ENCODE results near the gene SPATA16.
"Not testable (repeated sequence)": the region's sequence is repeated elsewhere in the genome, so short reads cannot be mapped to it uniquely, and the experiment has no call there.

SPATA16 gene

DNA sequence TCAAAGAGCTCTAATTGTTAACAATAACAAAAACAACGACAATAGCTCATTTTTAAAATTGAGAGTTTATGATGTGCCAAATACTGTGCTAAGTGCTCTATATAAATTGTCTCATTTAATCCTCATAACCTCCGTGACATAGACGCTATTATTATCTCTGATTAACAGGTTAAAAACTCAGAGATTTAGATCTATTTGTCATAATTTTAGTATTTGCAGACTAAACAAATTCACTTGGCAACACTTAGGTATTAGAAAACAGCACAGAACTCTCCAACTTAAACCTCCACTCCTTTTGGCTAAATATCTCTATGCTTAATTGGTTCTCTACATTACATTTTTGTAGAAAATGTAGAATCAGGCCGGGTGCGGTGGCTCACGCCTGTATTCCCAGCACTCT is 136.4 kb downstream of the SPATA16 start:
- DNase-seq (ENCODE audit: low spot score), result no peak

- DNase-seq (ENCODE audit: low spot score), result no peak
Observed at GRCh38 chr3:173003956-173004355, 137.1 kb downstream of the SPATA16 start.

DNA sequence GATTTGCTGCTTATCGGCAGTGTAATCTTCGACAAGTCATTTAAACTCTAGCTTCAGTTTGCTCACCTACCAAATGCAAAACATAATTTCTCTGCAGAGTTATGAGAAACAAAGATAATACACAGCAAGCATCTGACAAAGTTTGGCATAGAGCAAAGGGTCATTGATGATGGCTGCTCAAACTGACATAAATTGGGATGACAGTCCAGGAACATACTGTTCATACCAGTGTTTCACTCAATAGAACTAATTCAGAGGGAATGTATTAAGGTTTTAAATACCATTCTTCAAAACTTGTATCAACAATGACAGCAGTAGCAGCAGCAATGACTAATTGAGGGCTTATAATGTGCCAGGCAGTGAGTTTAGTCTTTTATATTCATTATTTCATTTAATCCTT is 137.6 kb downstream of the SPATA16 start:
- DNase-seq (ENCODE audit: low spot score), result no peak

GRCh38 chr3:173001622-173002021 is 139.4 kb downstream of the SPATA16 start:
- no peak for DNase-seq (ENCODE audit: low spot score)

DNA sequence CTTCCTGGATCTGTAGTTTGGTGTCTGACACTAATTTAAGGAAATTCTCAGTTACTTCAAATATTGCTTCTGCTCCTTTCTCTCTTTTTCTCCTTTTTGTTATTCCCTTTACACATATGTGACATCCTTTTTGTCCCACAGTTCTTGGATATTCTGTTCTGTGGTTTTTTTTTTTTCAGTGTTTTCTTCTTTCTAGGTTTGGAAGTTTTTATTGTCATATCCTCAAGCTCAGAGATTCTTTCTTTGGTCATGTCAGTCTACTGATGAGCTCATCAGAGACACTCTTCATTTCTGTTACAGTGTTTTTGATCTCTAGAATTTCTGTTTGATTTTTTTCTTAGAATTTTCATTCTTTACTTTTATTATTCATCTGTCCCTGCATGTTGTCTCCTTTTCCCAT is 140.5 kb downstream of the SPATA16 start:
- DNase-seq (ENCODE audit: low spot score), result no peak

- DNase-seq (ENCODE audit: low spot score), result no peak
Observed at GRCh38 chr3:172993412-172993811, 147.6 kb downstream of the SPATA16 start.

- no peak for DNase-seq (ENCODE audit: low spot score)
Observed at GRCh38 chr3:172991424-172991996, 149.5 kb downstream of the SPATA16 start.

DNA sequence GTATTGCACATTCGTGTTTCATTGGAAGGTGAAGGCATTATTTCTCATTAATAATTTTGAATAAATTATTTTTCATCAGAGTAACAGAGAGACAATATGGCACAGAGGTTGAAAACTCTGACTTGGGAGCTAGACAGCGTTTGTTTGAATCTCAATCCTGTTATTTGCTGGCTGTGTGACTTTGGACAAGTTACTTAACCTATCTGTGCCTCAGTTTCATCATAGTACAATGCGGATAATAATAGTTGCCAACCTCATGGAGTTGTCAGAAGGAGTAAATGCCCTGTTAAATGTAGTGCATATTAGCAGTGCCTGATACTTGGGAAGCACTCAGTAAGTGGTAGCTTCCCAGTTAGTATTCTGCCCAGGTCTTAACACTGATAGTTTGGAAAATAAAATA is 151.7 kb downstream of the SPATA16 start:
- no peak for DNase-seq (ENCODE audit: low spot score)

DNA sequence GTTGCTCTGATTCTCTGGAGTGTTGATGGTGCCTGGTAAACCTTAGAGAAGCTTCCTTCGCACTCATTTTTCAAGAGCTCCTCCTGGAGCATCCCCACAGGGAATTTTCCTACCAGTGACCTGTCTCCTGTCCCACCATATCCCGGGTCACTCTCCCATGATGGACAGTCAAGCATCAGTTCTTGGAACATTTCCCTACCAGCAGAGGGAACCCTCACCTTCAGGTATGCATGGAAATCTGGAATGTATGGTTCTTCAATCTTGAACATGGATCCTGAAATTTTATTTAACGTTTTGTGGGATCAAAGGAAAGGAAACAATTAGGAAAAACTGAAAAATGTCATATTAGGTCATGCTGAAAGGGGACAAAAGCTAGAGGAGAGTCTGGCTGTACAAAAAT is 153.8 kb downstream of the SPATA16 start:
- DNase-seq (ENCODE audit: low spot score), result no peak

DNA sequence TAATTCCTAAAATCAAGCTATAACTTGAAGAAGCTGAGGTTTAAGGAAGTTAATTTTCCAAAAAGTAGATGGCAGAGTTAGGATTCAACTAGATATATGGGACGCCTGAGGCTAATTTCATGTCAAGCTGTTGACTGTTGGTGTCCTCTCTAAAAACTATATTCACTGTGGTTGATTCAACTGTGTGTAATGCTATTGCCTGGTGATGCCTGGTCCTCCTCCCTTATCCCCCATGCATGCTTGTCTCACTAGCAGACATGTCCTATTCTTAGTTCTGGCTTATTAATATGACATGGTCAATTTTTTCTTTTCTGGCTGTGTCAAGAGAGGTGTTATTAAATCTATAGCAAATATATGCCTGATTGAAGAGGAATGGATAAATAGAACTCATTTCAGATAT is 156.1 kb downstream of the SPATA16 start:
- DNase-seq (ENCODE audit: low spot score), result no peak

DNA sequence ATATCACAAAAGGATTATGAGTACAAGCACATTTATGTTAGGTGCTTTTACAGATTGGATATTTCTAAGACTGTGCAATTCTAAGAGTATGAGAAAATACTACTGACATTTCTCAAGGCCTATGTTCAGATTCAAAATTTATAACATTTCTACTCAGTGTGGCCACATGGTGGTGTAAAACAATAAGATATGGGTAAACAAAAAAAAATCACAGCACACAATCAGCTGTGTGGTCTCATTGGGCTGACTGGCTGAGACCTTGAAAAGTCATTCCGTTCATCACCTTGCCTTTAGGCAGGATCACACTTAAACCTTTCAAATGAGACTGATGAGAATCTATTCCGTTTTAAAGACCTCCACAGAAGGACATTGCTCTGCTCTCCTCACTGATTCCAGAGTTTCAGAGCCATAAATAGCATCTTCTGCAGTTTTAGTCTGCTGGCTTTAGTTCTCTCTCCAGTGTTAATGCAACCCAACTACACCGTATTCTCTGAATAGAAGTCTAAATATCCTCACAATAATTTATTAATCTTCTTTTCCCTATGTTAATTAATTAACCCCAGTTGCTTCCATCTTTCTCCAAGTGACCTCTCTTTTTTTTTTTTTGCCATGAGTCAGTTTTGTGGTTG is 158.2 kb downstream of the SPATA16 start:
- no peak for DNase-seq (ENCODE audit: low spot score)

- no peak for DNase-seq (ENCODE audit: low spot score)
Observed at GRCh38 chr3:172981407-172981983, 159.5 kb downstream of the SPATA16 start.

DNA sequence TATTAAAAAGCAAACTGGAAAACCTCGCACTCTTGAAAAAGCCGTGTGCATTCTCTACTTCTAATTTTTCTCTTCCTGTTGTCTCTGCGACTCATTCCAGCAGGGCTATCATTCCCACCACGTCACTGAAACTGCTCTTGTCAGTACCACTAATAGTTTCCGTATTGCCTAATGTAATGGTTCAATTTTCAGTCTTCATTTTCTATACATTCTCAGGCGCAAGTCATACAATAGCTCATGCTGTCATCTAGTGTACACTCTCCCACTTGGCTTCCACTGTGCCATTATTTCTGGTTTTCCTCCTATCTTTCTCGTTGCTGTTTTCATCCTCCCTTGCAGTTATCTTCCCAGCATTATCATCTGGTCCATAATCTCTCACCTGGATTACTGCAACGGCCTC is 160.2 kb downstream of the SPATA16 start:
- DNase-seq (ENCODE audit: low spot score), result no peak

- DNase-seq (ENCODE audit: low spot score), result no peak
Observed at GRCh38 chr3:172977696-172978095, 163.3 kb downstream of the SPATA16 start.

GRCh38 chr3:172974969-172975368 is 166.1 kb downstream of the SPATA16 start:
- DNase-seq (ENCODE audit: low spot score), result no peak

DNA sequence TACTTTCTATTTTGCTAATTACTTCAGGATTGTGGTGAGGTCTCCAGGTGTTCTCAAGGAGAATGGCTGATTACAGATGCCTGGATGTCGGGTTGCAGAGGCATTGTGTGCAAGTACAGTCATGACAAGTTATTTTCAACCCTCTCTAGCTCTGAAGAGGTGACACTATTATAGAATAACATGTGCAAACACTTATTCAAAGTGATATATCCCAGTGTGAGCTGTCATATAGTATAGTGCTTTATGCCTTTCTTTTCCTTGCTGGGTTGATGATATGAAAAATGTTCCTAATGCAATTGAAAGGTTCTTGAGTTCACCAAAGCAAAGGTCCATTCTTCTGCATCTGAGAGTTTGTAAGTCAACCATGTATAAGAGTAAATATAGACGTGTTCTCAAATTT is 167.2 kb downstream of the SPATA16 start:
- no peak for DNase-seq (ENCODE audit: low spot score)

DNA sequence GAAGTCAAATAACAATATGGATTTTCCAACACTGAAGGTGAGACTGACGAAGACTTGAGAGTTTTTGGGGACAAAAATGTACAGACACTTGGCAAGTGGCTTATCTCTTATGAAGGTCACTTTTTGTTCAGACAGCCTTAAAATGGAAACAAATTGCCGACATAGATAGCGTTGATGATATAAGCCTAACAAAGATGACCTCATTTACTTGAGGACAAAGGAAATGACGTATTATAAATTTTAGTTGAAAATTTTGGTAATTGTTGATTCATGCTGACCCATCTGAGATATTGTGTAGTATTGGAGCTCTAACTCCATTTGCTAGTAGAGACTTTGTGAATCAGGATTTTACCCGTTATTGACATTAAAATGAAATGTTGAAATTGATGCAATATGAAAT is 168.3 kb downstream of the SPATA16 start:
- DNase-seq (ENCODE audit: low spot score), result no peak

DNA sequence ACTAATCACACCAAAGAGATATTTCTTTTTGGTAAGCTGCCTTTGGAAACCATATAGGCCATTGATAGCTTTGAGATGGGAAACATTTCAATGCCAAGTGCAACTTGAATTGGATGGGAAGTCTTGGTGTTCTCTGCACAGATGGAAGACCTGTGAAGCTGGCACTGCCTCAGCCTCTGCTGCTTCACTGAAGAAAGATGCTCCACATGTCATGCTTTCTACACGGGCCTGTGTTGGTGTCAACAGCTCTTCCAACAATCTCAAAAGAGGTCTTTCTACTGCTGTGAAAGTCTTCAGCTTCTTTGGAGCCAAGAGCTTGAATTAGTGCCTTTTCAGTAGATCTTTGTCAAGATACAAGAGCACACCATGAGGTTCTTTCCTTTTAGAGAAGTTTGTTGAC is 169.0 kb downstream of the SPATA16 start:
- DNase-seq (ENCODE audit: low spot score), result no peak

GRCh38 chr3:172968646-172969045 is 172.4 kb downstream of the SPATA16 start:
- DNase-seq (ENCODE audit: low spot score), result no peak

DNA sequence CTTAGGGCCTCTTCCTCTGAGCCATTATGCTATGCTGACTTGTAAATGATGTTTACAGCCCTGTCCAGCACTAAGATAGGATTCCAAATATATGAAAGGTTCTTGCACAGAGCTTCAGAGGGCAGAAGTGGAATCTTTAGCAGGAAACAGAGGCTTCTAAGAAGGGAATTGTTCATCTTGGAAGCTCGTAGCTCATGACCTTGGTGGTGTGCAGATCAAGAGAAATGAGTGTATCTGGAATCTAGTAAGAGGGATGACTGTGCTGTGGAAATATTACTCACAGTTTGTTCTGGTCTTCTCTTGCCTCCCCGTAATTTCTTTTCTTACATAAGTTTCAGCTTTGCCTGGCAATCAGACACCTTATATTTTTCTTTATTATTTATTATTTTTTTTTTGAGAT is 175.8 kb downstream of the SPATA16 start:
- DNase-seq (ENCODE audit: low spot score), result no peak

GRCh38 chr3:172960626-172961182 is 180.3 kb downstream of the SPATA16 start:
- not testable (repeated sequence) for DNase-seq (ENCODE audit: low spot score)

GRCh38 chr3:172958565-172958964 is 182.5 kb downstream of the SPATA16 start:
- no peak for DNase-seq (ENCODE audit: low spot score)

GRCh38 chr3:172953571-172953970 is 187.5 kb downstream of the SPATA16 start:
- DNase-seq (ENCODE audit: low spot score), result no peak

DNA sequence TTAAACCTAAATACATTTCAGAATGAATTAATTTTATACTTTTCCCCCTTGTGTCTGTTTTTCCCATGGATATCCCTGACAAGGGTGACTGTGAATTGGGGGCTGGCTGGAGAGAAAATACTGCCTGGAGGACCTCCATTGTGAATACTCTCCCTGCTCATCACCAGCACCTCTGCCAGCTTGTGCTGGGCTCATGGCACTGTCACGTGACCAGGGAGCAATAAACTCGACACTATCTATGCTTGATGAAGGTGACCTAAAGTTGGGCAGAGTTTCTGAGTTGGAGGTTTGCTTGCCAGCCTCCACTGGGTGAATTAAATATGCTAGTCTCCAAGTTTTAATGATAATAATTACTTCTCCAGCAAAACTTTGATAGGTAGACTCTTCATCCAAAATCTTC is 189.5 kb downstream of the SPATA16 start:
- no peak for DNase-seq (ENCODE audit: low spot score)

All from AG08396 (cell line).